Measurements from ENCODE around the gene HYCC1. TPM values are rescaled to one million over a fixed set of nuclear protein-coding genes. Genes with fewer than 3 reads are reported as not detected.

The HYCC1 gene
- total RNA-seq, 1 donor from 2014 or later = 20.3 TPM

DNA sequence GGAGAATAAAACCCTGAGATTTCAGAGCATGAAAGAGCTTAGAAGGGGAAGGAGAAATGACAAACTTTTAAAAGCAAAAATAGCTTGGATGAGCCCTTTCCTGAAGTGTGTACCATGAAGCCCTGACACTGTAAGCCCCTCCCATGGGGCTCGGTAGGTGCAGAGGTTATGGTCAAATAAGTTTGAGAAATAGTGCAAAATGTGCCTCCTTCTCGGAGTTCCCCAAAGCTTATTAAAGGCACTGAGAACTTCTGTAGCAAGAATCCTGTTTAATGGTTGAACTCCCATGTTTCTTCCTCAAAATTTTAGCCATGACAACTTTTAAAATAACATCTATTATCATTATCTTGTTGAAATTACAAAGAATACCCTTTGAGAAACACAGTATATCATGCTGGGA is 10.5 kb upstream of the HYCC1 start:
- DNase-seq (ENCODE audit: low spot score in 2 of 2, unreplicated experiment in 2 of 2) = no peak
- H3K27ac Mint-ChIP-seq = no peak overlapping the region
- peaks cover 7% of the 10 kb centered on the region for H3K27me3 Mint-ChIP-seq (ENCODE audit: low read depth)
- H3K4me3 Mint-ChIP-seq = no peak overlapping the region
- no peaks in the 10 kb centered on the region for H3K36me3 Mint-ChIP-seq
- no peaks in the 10 kb centered on the region for H3K9me3 Mint-ChIP-seq
- TF ChIP-seq, protein P1, sequence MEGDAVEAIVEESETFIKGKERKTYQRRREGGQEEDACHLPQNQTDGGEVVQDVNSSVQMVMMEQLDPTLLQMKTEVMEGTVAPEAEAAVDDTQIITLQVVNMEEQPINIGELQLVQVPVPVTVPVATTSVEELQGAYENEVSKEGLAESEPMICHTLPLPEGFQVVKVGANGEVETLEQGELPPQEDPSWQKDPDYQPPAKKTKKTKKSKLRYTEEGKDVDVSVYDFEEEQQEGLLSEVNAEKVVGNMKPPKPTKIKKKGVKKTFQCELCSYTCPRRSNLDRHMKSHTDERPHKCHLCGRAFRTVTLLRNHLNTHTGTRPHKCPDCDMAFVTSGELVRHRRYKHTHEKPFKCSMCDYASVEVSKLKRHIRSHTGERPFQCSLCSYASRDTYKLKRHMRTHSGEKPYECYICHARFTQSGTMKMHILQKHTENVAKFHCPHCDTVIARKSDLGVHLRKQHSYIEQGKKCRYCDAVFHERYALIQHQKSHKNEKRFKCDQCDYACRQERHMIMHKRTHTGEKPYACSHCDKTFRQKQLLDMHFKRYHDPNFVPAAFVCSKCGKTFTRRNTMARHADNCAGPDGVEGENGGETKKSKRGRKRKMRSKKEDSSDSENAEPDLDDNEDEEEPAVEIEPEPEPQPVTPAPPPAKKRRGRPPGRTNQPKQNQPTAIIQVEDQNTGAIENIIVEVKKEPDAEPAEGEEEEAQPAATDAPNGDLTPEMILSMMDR (IDR thresholded peaks at IDR 0.05; ENCODE audit: unreplicated experiment) = no peak
- H3K4me1 Mint-ChIP-seq = peaks cover 8% of the 10 kb centered on the region

- no peak for DNase-seq (ENCODE audit: low spot score in 2 of 2, unreplicated experiment in 2 of 2)
- TF ChIP-seq, protein P1 (IDR thresholded peaks at IDR 0.05; ENCODE audit: unreplicated experiment) = no peak
- H3K36me3 Mint-ChIP-seq = no peaks in the 10 kb centered on the region
- peaks cover 8% of the 10 kb centered on the region for H3K4me1 Mint-ChIP-seq
- H3K27me3 Mint-ChIP-seq (ENCODE audit: low read depth) = peaks cover 4% of the 10 kb centered on the region
- no peak overlapping the region for H3K4me3 Mint-ChIP-seq
- H3K9me3 Mint-ChIP-seq = no peaks in the 10 kb centered on the region
- H3K27ac Mint-ChIP-seq = no peak overlapping the region
Measured at GRCh38 chr7:23022851-23023250, 8.9 kb upstream of the HYCC1 start.

- no peak for DNase-seq (ENCODE audit: low spot score in 2 of 2, unreplicated experiment in 2 of 2)
- TF ChIP-seq, protein P1 (IDR thresholded peaks at IDR 0.05; ENCODE audit: unreplicated experiment) = no peak
- Mint-ChIP-seq H3K4me3 (no peak overlapping the region), H3K4me1 (peaks cover 8% of the 10 kb centered on the region), H3K27ac (peak overlapping the region; percentile 62), H3K36me3 (no peaks in the 10 kb centered on the region), H3K27me3 (ENCODE audit: low read depth) (peaks cover 4% of the 10 kb centered on the region), H3K9me3 (no peaks in the 10 kb centered on the region)
Measured at GRCh38 chr7:23022258-23022769, 8.4 kb upstream of the HYCC1 start.

DNA sequence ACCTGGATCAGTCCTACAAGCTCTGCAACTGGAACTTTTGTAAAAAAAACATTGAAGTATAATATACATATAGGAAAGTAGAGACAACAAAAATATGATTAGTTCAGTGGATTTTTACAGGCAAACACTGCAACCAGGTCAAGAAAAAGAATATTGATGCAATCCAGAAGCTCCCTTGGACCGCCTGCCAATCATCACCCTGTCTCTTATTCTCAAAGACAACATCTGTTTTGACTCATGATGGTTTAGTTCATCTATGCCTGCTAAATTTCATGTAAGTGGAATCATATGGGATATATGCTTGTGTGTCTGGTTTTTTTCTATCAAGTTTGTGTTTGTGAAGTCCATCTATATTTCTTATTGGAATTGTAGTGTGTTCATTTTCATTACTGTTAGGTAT is 7.7 kb upstream of the HYCC1 start:
- H3K27me3 Mint-ChIP-seq (ENCODE audit: low read depth) = peaks cover 4% of the 10 kb centered on the region
- no peak overlapping the region for H3K27ac Mint-ChIP-seq
- TF ChIP-seq, protein P1 (IDR thresholded peaks at IDR 0.05; ENCODE audit: unreplicated experiment) = no peak
- peaks cover 8% of the 10 kb centered on the region for H3K4me1 Mint-ChIP-seq
- H3K9me3 Mint-ChIP-seq = no peaks in the 10 kb centered on the region
- no peak for DNase-seq (ENCODE audit: low spot score in 2 of 2, unreplicated experiment in 2 of 2)
- no peak overlapping the region for H3K4me3 Mint-ChIP-seq
- no peaks in the 10 kb centered on the region for H3K36me3 Mint-ChIP-seq

DNA sequence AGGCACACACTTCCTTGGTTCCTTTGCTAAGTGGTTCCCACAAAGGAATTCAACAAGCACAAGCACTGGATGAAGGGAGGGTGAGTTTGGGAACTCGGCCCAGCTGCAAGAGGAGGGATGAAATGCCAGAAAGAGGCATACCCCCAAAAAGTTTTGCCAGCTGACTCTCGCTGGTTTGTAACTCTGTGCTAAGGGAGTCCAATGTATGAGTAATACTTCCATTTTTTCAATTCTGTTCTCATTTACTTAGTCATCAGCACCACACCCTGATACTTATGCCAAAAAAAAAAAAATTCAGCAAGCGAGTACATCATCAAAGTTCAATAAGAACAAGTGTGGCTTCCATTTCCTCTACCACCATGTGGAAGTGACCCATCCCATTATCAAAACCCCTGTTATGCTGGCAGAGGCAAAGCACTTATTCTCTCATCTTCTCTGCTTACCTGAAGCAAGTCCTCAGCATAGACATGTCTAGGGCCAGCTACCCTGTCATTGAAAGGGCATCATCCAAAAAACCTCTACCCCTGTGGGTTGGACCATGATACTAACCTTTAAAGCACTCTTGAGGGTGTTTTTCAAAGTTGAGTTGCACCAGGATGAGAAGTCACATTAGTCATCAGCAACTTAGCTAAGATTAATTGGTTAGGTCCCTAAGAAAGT is 6.9 kb upstream of the HYCC1 start:
- Mint-ChIP-seq H3K4me1 (peaks cover 8% of the 10 kb centered on the region), H3K4me3 (no peak overlapping the region), H3K27me3 (ENCODE audit: low read depth) (peaks cover 4% of the 10 kb centered on the region), H3K9me3 (no peaks in the 10 kb centered on the region), H3K27ac (no peak overlapping the region), H3K36me3 (no peaks in the 10 kb centered on the region)
- no peak for DNase-seq (ENCODE audit: low spot score in 2 of 2, unreplicated experiment in 2 of 2)
- TF ChIP-seq, protein P1 (IDR thresholded peaks at IDR 0.05; ENCODE audit: unreplicated experiment) = no peak
